HEK293 (cell line): ENCODE measurements around the gene ANKH.

Experiments
- CTCF ChIA-PET: fragments of 350-600 bp; formaldehyde crosslinking; extraction: SDS; loops from one replicate; lab custom pipeline; 2021; ENCODE audit warnings: antibody characterized with exemption; lab: Yijun Ruan, JAX
- POLR2A ChIA-PET: fragments of 300-600 bp; formaldehyde crosslinking; extraction: SDS; loops from one replicate; lab custom pipeline; 2020; ENCODE audit warnings: antibody characterized with exemption, inconsistent platforms; lab: Yijun Ruan, JAX
- H3K27ac ChIP-seq: fragments of 200-500 bp; sonication (Bioruptor generic); 2 replicates; pipeline ENCODE4 v1.5.1; 2014; ENCODE audit warnings: low read depth, low read length, control low read depth, inconsistent platforms; ENCODE audit errors: extremely low read depth
- H3K36me3 ChIP-seq, 2 experiments: fragments of 200-500 bp in 1 of 2; sonication (Bioruptor generic) in 1 of 2; 1 replicate in 1 of 2; 2 replicates in 1 of 2; pipeline ENCODE4 v1.5.1; 2014 to 2017; ENCODE audit warnings: inconsistent platforms in 2 of 2, low read length in 2 of 2; ENCODE audit not compliant: control insufficient read depth in 2 of 2, insufficient read depth in 1 of 2
- H3K4me1 ChIP-seq: fragments of 200-500 bp; sonication (Bioruptor generic); 2 replicates; pipeline ENCODE4 v1.5.1; 2014; ENCODE audit warnings: mild to moderate bottlenecking, low read length, inconsistent platforms; ENCODE audit not compliant: control insufficient read depth, insufficient read depth
- H3K4me3 ChIP-seq: 2 replicates; pipeline ENCODE4 v1.5.1; 2011; ENCODE audit warnings: low read depth, mild to moderate bottlenecking, control low read depth, low read length, moderate library complexity
- H3K9me3 ChIP-seq: fragments of 200-500 bp; sonication (Bioruptor generic); 2 replicates; pipeline ENCODE4 v1.5.1; 2014; ENCODE audit warnings: low read depth, low read length, inconsistent platforms; ENCODE audit not compliant: control insufficient read depth, insufficient read depth
- KLF8 ChIP-seq: fragments of 450-650 bp; formaldehyde crosslinking; IDR thresholded peaks from 2 replicates; pipeline ENCODE4 v1.5.1; 2016; ENCODE audit warnings: missing biosample characterization, missing genetic modification characterization
- MYNN ChIP-seq: fragments of 450-650 bp; formaldehyde crosslinking; IDR thresholded peaks from 2 replicates; pipeline ENCODE4 v1.5.1; 2016; ENCODE audit warnings: missing biosample characterization, missing genetic modification characterization, borderline replicate concordance
- PATZ1 ChIP-seq: fragments of 450-650 bp; formaldehyde crosslinking; IDR thresholded peaks from 2 replicates; pipeline ENCODE4 v1.5.1; 2016; ENCODE audit warnings: missing biosample characterization, missing genetic modification characterization
- ZFHX2 ChIP-seq: fragments of 450-650 bp; formaldehyde crosslinking; conservative IDR thresholded peaks from 2 replicates; pipeline ENCODE4 v1.5.1; 2016; ENCODE audit warnings: missing biosample characterization, missing genetic modification characterization
- ZFP3 ChIP-seq: fragments of 450-650 bp; formaldehyde crosslinking; IDR thresholded peaks from 2 replicates; pipeline ENCODE4 v1.5.1; 2016; ENCODE audit warnings: low read depth, missing biosample characterization, missing genetic modification characterization
- ZNF221 ChIP-seq: fragments of 450-650 bp; formaldehyde crosslinking; IDR thresholded peaks from 2 replicates; pipeline ENCODE4 v1.5.1; 2017; ENCODE audit warnings: missing biosample characterization, missing genetic modification characterization, borderline replicate concordance
- ZNF239 ChIP-seq: fragments of 450-650 bp; formaldehyde crosslinking; IDR thresholded peaks from 2 replicates; pipeline ENCODE4 v1.5.1; 2016; ENCODE audit warnings: missing biosample characterization, missing genetic modification characterization
- ZNF292 ChIP-seq: fragments of 450-650 bp; formaldehyde crosslinking; IDR thresholded peaks from 2 replicates; pipeline ENCODE4 v1.5.1; 2016; ENCODE audit warnings: low read depth, missing biosample characterization, missing genetic modification characterization, borderline replicate concordance
- ZNF311 ChIP-seq: fragments of 450-650 bp; formaldehyde crosslinking; IDR thresholded peaks from 2 replicates; pipeline ENCODE4 v1.5.1; 2017; ENCODE audit warnings: missing biosample characterization, missing genetic modification characterization, borderline replicate concordance
- ZNF362 ChIP-seq: fragments of 450-650 bp; formaldehyde crosslinking; IDR thresholded peaks from 2 replicates; pipeline ENCODE4 v1.5.1; 2016; ENCODE audit warnings: missing biosample characterization, missing genetic modification characterization
- ZNF426 ChIP-seq: fragments of 450-650 bp; formaldehyde crosslinking; IDR thresholded peaks from 2 replicates; pipeline ENCODE4 v1.5.1; 2017; ENCODE audit warnings: missing biosample characterization, missing genetic modification characterization, mild to moderate bottlenecking, inconsistent platforms, moderate library complexity
- ZNF449 ChIP-seq: fragments of 450-650 bp; formaldehyde crosslinking; IDR thresholded peaks from 2 replicates; pipeline ENCODE4 v1.5.1; 2017; ENCODE audit warnings: missing biosample characterization, mild to moderate bottlenecking, missing genetic modification characterization, moderate library complexity
- ZNF501 ChIP-seq: fragments of 450-650 bp; formaldehyde crosslinking; IDR thresholded peaks from 2 replicates; pipeline ENCODE4 v1.5.1; 2016; ENCODE audit warnings: missing biosample characterization, missing genetic modification characterization
- ZNF518A ChIP-seq: fragments of 450-650 bp; formaldehyde crosslinking; conservative IDR thresholded peaks from 2 replicates; pipeline ENCODE4 v1.5.1; 2016; ENCODE audit warnings: low read depth, missing biosample characterization, missing genetic modification characterization
- ZNF626 ChIP-seq: fragments of 450-650 bp; sonication (Bioruptor Pico); formaldehyde crosslinking; IDR thresholded peaks from 2 replicates; pipeline ENCODE4 v1.5.1; 2018; ENCODE audit warnings: missing biosample characterization, missing genetic modification characterization, inconsistent platforms
- ZNF677 ChIP-seq: fragments of 450-650 bp; IDR thresholded peaks from 2 replicates; pipeline ENCODE4 v1.5.0; 2018; ENCODE audit warnings: missing biosample characterization, mild to moderate bottlenecking, missing genetic modification characterization, moderate library complexity
- ZNF707 ChIP-seq: fragments of 450-650 bp; formaldehyde crosslinking; IDR thresholded peaks from 2 replicates; pipeline ENCODE4 v1.5.1; 2016; ENCODE audit warnings: missing biosample characterization, missing genetic modification characterization
- ZNF785 ChIP-seq: fragments of 450-650 bp; formaldehyde crosslinking; IDR thresholded peaks from 2 replicates; pipeline ENCODE4 v1.5.1; 2016; ENCODE audit warnings: missing biosample characterization, missing genetic modification characterization
- ZNF791 ChIP-seq: fragments of 450-650 bp; formaldehyde crosslinking; IDR thresholded peaks from 2 replicates; pipeline ENCODE4 v1.5.1; 2016; ENCODE audit warnings: missing biosample characterization, missing genetic modification characterization

The ANKH gene

GRCh38 chr5:14713476-14714390 is 157.8 kb downstream of the ANKH start:
- H3K27ac ChIP-seq = no peak overlapping the region
- H3K4me1 ChIP-seq = no peaks in the 10 kb centered on the region
- peaks cover 20 to 68% of the 10 kb centered on the region in 2 experiments for H3K36me3 ChIP-seq
- TF ChIP-seq ZNF362 (tag by site-specific recombination) (no peak), ZNF239 (tag by site-specific recombination) (no peak), ZNF292 (no peak), MYNN (tag by site-specific recombination) (no peak), ZNF791 (tag by site-specific recombination) (no peak), ZNF677 (no peak), ZNF426 (tag by site-specific recombination) (no peak), ZNF785 (tag by site-specific recombination) (no peak), ZFHX2 (no peak), ZNF221 (tag by site-specific recombination) (no peak), ZNF626 (tag by site-specific recombination) (no peak), ZFP3 (tag by site-specific recombination) (no peak), ZNF501 (tag by site-specific recombination) (no peak), PATZ1 (tag by site-specific recombination) (no peak), ZNF311 (tag by site-specific recombination) (no peak), ZNF707 (tag by site-specific recombination) (no peak), ZNF518A (tag by site-specific recombination) (no peak), ZNF449 (tag by site-specific recombination) (no peak), KLF8 (no peak)
- CTCF ChIA-PET = interaction anchor here (0.7 to 2.7 kb wide), 4 partner anchors 10 to 289 kb away, joined by 3 to 11 read pairs (median 5); no protein-coding TSS in a partner anchor
- H3K9me3 ChIP-seq = no peaks in the 10 kb centered on the region
- POLR2A ChIA-PET = no interaction called here
- H3K4me3 ChIP-seq = no peak overlapping the region
